HG03558 (cell line): ENCODE data around the gene TSHZ2.

Source experiments
- ATAC-seq: cut with Tn5 transposase; IDR thresholded peaks from one replicate; pipeline ENCODE4 v1.9.1; 2021; ENCODE audit warnings: moderate number of reproducible peaks; ENCODE audit not compliant: unreplicated experiment; ENCODE audit errors: extremely low read depth

Gene TSHZ2

GRCh38 chr20:52972190-52972937, at the start of gene TSHZ2:
Gene TSHZ2 (plus strand): TSS chr20:52972358. CDS start chr20:52973294, 936 bp downstream.
- no peak for ATAC-seq

GRCh38 chr20:52922436-52922835, 49.7 kb upstream of the TSHZ2 start:
- no peak for ATAC-seq

- no peak for ATAC-seq
These were observed 48.8 kb upstream of the TSHZ2 start for GRCh38 chr20:52923123-52923937.

GRCh38 chr20:52924411-52925271, 47.5 kb upstream of the TSHZ2 start:
- ATAC-seq: no peak

GRCh38 chr20:52926505-52926904, 45.7 kb upstream of the TSHZ2 start:
- no peak for ATAC-seq

GRCh38 chr20:52933867-52934266, 38.3 kb upstream of the TSHZ2 start:
- no peak for ATAC-seq

GRCh38 chr20:52936351-52937340, 35.5 kb upstream of the TSHZ2 start:
- no peak for ATAC-seq

GRCh38 chr20:52937591-52938100, 34.5 kb upstream of the TSHZ2 start:
- ATAC-seq: no peak

- no peak for ATAC-seq
These were observed 33.0 kb upstream of the TSHZ2 start for GRCh38 chr20:52939141-52939540.

GRCh38 chr20:52941808-52942207, 30.4 kb upstream of the TSHZ2 start:
- no peak for ATAC-seq

GRCh38 chr20:52943185-52943841, 28.8 kb upstream of the TSHZ2 start:
- no peak for ATAC-seq

- ATAC-seq: no peak
These were observed 26.9 kb upstream of the TSHZ2 start for GRCh38 chr20:52945268-52945667.

- no peak for ATAC-seq
These were observed 26.2 kb upstream of the TSHZ2 start for GRCh38 chr20:52945862-52946522.

- ATAC-seq: no peak
These were observed 23.7 kb upstream of the TSHZ2 start for GRCh38 chr20:52948491-52948890.

GRCh38 chr20:52953020-52953419, 19.1 kb upstream of the TSHZ2 start:
- no peak for ATAC-seq

- no peak for ATAC-seq
These were observed 17.3 kb upstream of the TSHZ2 start for GRCh38 chr20:52954849-52955248.

GRCh38 chr20:52958211-52958610, 13.9 kb upstream of the TSHZ2 start:
- no peak for ATAC-seq

GRCh38 chr20:52959125-52959524, 13.0 kb upstream of the TSHZ2 start:
- no peak for ATAC-seq
